HepG2 (cell line): Measurements from ENCODE around the gene DNAJB8. TPM values are rescaled to one million over a fixed set of nuclear protein-coding genes. Genes with fewer than 3 reads are reported as not detected.

Experiments used
- ATAC-seq: fragments of 200-7000 bp; cut with Tn5 transposase; 3 replicates; pipeline ENCODE4 v1.9.1; 2020; ENCODE audit warnings: mild to moderate bottlenecking, moderate library complexity
- BruUV-seq: library from RNA; stranded (reverse); fragments of 400-500 nt; replicated peaks from 2 replicates; lab custom pipeline; 2021; lab: Mats Ljungman, UMichigan
- CTCF ChIA-PET: fragments of 300-600 bp; formaldehyde crosslinking; extraction: SDS; loops from one replicate; lab custom pipeline; 2021; ENCODE audit warnings: low total read pairs, inconsistent platforms, low intra/inter-chr PET ratio; lab: Yijun Ruan, JAX
- POLR2A ChIA-PET: fragments of 350-600 bp; sonication (Branson Sonifier 250); formaldehyde crosslinking; loops from one replicate; lab custom pipeline; 2020; ENCODE audit warnings: antibody characterized with exemption, inconsistent platforms; lab: Yijun Ruan, JAX
- DNase-seq: peaks from one replicate; pipeline ENCODE4 v3.0.0-alpha.2; 2015; ENCODE audit warnings: low spot score
- FAIRE-seq: peaks from 3 replicates; lab custom pipeline; 2011; peaks lifted over from hg19 to GRCh38; lab: Jason Lieb, UNC
- H2AFZ ChIP-seq: one replicate; pipeline ENCODE4 v1.6.1; 2011; ENCODE audit warnings: low read length, inconsistent platforms
- H3K27ac ChIP-seq: fragments of 300-600 bp; 3 replicates; pipeline ENCODE4 v1.8.0; 2011; ENCODE audit warnings: mixed run types, mild to moderate bottlenecking, mixed read lengths, low read length, inconsistent platforms; ENCODE audit not compliant: insufficient read depth; ENCODE audit errors: extremely low read length
- H3K27me3 ChIP-seq, 2 experiments: fragments of 200-600 bp in 1 of 2; 2 replicates in 1 of 2; 3 replicates in 1 of 2; pipeline versions ENCODE4 v1.6.0 to v1.8.0; 2011; ENCODE audit warnings: low read length in 2 of 2, mild to moderate bottlenecking in 2 of 2, moderate library complexity in 2 of 2, inconsistent platforms in 1 of 2; ENCODE audit not compliant: insufficient read depth in 2 of 2, control insufficient read depth in 1 of 2
- H3K36me3 ChIP-seq, 2 experiments: fragments of 200-600 bp in 1 of 2; replicated peaks in 1 of 2; 2 replicates in 1 of 2; 3 replicates in 1 of 2; pipeline versions ENCODE4 v1.5.1 to v1.8.0; 2011; ENCODE audit warnings: low read length in 2 of 2, inconsistent platforms in 1 of 2; ENCODE audit not compliant: insufficient read depth in 2 of 2, control insufficient read depth in 1 of 2
- H3K4me1 ChIP-seq: 2 replicates; pipeline ENCODE4 v1.5.1; 2012; ENCODE audit warnings: low read length, inconsistent platforms; ENCODE audit not compliant: insufficient read depth
- H3K4me2 ChIP-seq: 2 replicates; pipeline ENCODE4 v1.6.0; 2011; ENCODE audit warnings: low read depth, low read length, inconsistent platforms
- H3K4me3 ChIP-seq, 3 experiments: fragments of 200-600 bp in 1 of 3; sonication (generic), shearing (Covaris generic) in 1 of 3; replicated peaks in 1 of 3; 2 replicates each; pipeline ENCODE4 v1.5.1; 2011 to 2016; ENCODE audit warnings: low read length in 3 of 3, inconsistent platforms in 2 of 3, low read depth in 2 of 3, mild to moderate bottlenecking in 2 of 3, control low read depth in 1 of 3, mixed read lengths in 1 of 3; ENCODE audit not compliant: insufficient read depth in 1 of 3
- H3K79me2 ChIP-seq: one replicate; pipeline ENCODE4 v1.6.1; 2011; ENCODE audit warnings: low read length, inconsistent platforms; ENCODE audit not compliant: insufficient read depth
- H3K9ac ChIP-seq: 2 replicates; pipeline ENCODE4 v1.6.0; 2011; ENCODE audit warnings: mild to moderate bottlenecking, low read depth, low read length, inconsistent platforms; ENCODE audit not compliant: insufficient read depth
- H3K9me3 ChIP-seq: 2 replicates; pipeline ENCODE4 v1.5.1; 2012; ENCODE audit warnings: mild to moderate bottlenecking, low read length
- H4K20me1 ChIP-seq: 2 replicates; pipeline ENCODE4 v1.6.0; 2011; ENCODE audit warnings: inconsistent platforms, mild to moderate bottlenecking, low read length, moderate library complexity; ENCODE audit not compliant: insufficient read depth
- GLMP ChIP-seq: sonication (generic); formaldehyde crosslinking; IDR thresholded peaks from 2 replicates; pipeline ENCODE4 v1.9.0; 2021; ENCODE audit warnings: missing genetic modification reagents, mild to moderate bottlenecking, borderline replicate concordance
- GZF1 ChIP-seq: sonication (generic); formaldehyde crosslinking; IDR thresholded peaks from 2 replicates; pipeline ENCODE4 v1.5.1; 2020; ENCODE audit warnings: mild to moderate bottlenecking, missing genetic modification reagents
- POLR2AphosphoS2 ChIP-seq: IDR thresholded peaks from 2 replicates; pipeline ENCODE4 v1.6.1; 2011; ENCODE audit warnings: low read depth, low read length, improper control_type of control experiment
- SALL1 ChIP-seq: sonication (generic); formaldehyde crosslinking; IDR thresholded peaks from 2 replicates; pipeline ENCODE4 v1.8.0; 2022; ENCODE audit warnings: mild to moderate bottlenecking, missing genetic modification reagents
- SSRP1 ChIP-seq: IDR thresholded peaks from 2 replicates; pipeline ENCODE4 v1.6.1; 2016; ENCODE audit warnings: control low read depth
- TCF12 ChIP-seq, 2 experiments: fragments of 450-650 bp in 1 of 2; sonication (generic) in 1 of 2; formaldehyde crosslinking in 1 of 2; IDR thresholded peaks; 2 replicates each; pipeline versions ENCODE4 v1.6.1 to v1.8.0; 2017 to 2022; ENCODE audit warnings: antibody characterized with exemption in 1 of 2, mild to moderate bottlenecking in 1 of 2, missing genetic modification reagents in 1 of 2, moderate library complexity in 1 of 2
- TIGD3 ChIP-seq: sonication (generic); formaldehyde crosslinking; IDR thresholded peaks from 2 replicates; pipeline ENCODE4 v1.5.1; 2020; ENCODE audit warnings: mild to moderate bottlenecking, missing genetic modification reagents, borderline replicate concordance
- WGBS: methylation state at CpG from one replicate; pipeline ENCODE4 v1.1.6; 2017; ENCODE audit warnings: low lambda C conversion rate; 5-methylcytosine and 5-hydroxymethylcytosine counted together
- in situ Hi-C: cut with HindIII; loops from 2 replicates; pipeline ENCODE4 v1.10.0; 2017; ENCODE audit warnings: low pct_unique_long_range_greater_than_20kb; ENCODE audit not compliant: extremely low pct_ligation_motif_present
- intact Hi-C: fragments of 100-400 bp; cut with micrococcal nuclease; formaldehyde crosslinking; loops from one replicate; pipeline ENCODE4 v1.10.0; 2022; ENCODE audit not compliant: unreplicated experiment
- polyA plus RNA-seq, 8 experiments: library from polyadenylated mRNA; depleted of rRNA in 3 of 8; stranded (reverse) in 7 of 8; unstranded in 1 of 8; fragments of >200 nt; fragmentation: Illumina TruSeq in 4 of 8; extraction: Trizol in 4 of 8; gene quantifications; 2 replicates each; pipeline versions ENCODE4 v1.2.1 to v1.2.3, GENCODE V29; 2011 to 2016; ENCODE audit warnings: low read depth in 4 of 8, missing spikeins in 1 of 8, mixed read lengths in 1 of 8; ENCODE audit not compliant: insufficient read depth in 1 of 8
- total RNA-seq, 5 experiments: library from RNA; depleted of rRNA; stranded (reverse); fragments of >200 nt; fragmentation: Illumina TruSeq; extraction: Trizol; gene quantifications; 2 replicates each; pipeline ENCODE4 v1.2.3, GENCODE V29; 2016; ENCODE audit warnings: low read depth in 1 of 5

DNAJB8 gene
- total and polyA plus RNA-seq, 2 of the 13 experiments (the other 11 are each of a cell fraction or from before 2014, with no cell fraction given), result not detected

DNA sequence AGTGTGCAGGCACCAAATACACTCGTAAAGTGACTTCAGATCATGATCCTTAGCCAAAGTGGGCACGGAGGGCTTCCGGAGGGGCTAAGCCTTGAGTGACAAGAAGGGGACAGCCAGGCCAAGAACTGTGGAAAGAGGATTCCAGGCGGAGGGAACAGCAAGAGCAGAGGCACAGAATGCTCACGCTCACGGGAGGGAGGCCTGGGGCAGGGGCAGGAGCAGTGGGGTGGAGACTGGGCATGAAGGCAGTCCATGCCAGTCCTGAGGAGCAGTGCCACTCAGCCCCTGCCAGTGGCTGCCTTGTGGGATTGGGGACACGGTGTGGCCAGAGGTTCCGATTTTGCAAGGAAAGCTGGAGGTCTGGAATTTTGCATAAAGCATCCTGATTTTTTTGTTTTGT, 36.0 kb downstream of the DNAJB8 start:
- 52% methylated on average over 7 of the region's 8 CpGs for WGBS
- POLR2A ChIA-PET, result no interaction called here
- Histone ChIP-seq H3K79me2 (no peaks in the 10 kb centered on the region), H3K9me3 (no peaks in the 10 kb centered on the region), H3K4me1 (peaks cover 21% of the 10 kb centered on the region; the same call in 1 of the 2 replicates), H4K20me1 (no peaks in the 10 kb centered on the region), H3K27me3 (peaks cover 18 to 69% of the 10 kb centered on the region in 2 experiments), H3K4me3 (no peak overlapping the region), H3K27ac (no peak overlapping the region), H2AFZ (no peak overlapping the region), H3K9ac (no peak overlapping the region), H3K36me3 (no peaks in the 10 kb centered on the region), H3K4me2 (no peak overlapping the region)
- no TSS peak for BruUV-seq
- ATAC-seq (no peak), FAIRE-seq (no peak), DNase-seq (no peak)
- TF ChIP-seq TIGD3 (CRISPR knock-in tag) (no peak), POLR2AphosphoS2 (no peak), GZF1 (CRISPR knock-in tag) (no peak), TCF12 (IDR thresholded peaks at IDR 0.05) (no peak), TCF12 (CRISPR knock-in tag; IDR thresholded peaks at IDR 0.05) (no peak), SSRP1 (CRISPR knock-in tag) (no peak), SALL1 (CRISPR knock-in tag) (no peak), GLMP (no peak)
- intact Hi-C loops, result no loop called here
- CTCF ChIA-PET, result no interaction called here
- in situ Hi-C loops, result no loop called here
